ENCODE data around the gene CDH13.

The CDH13 gene

GRCh38 chr16:83095941-83096692, 469.3 kb downstream of the CDH13 start:
- Mint-ChIP-seq H3K4me1 (no peaks in the 10 kb centered on the region), H3K4me3 (no peak overlapping the region), H3K27ac (ENCODE audit: low read depth) (no peak overlapping the region), H3K27me3 (peaks cover 34% of the 10 kb centered on the region), H3K9me3 (peaks cover 7% of the 10 kb centered on the region), H3K36me3 (ENCODE audit: insufficient read depth) (no peaks in the 10 kb centered on the region)
- DNase-seq (ENCODE audit: low spot score in 2 of 2): no peak
- ATAC-seq (replicated peaks; ENCODE audit: extremely low read depth, poor library complexity, severe bottlenecking): no peak

GRCh38 chr16:83098536-83098935, 471.8 kb downstream of the CDH13 start:
- Mint-ChIP-seq H3K9me3 (peaks cover 7% of the 10 kb centered on the region), H3K4me3 (no peak overlapping the region), H3K36me3 (ENCODE audit: insufficient read depth) (no peaks in the 10 kb centered on the region), H3K4me1 (no peaks in the 10 kb centered on the region), H3K27ac (ENCODE audit: low read depth) (no peak overlapping the region), H3K27me3 (peaks cover 50% of the 10 kb centered on the region)
- no peak for ATAC-seq (replicated peaks; ENCODE audit: extremely low read depth, poor library complexity, severe bottlenecking)
- no peak for DNase-seq (ENCODE audit: low spot score in 2 of 2)

- Mint-ChIP-seq H3K36me3 (ENCODE audit: insufficient read depth) (no peaks in the 10 kb centered on the region), H3K9me3 (peaks cover 7% of the 10 kb centered on the region), H3K27ac (ENCODE audit: low read depth) (no peak overlapping the region), H3K4me1 (no peaks in the 10 kb centered on the region), H3K27me3 (peaks cover 42% of the 10 kb centered on the region), H3K4me3 (no peak overlapping the region)
- DNase-seq (ENCODE audit: low spot score in 2 of 2) (no peak), ATAC-seq (replicated peaks; ENCODE audit: extremely low read depth, poor library complexity, severe bottlenecking) (no peak)
These were observed 473.9 kb downstream of the CDH13 start for GRCh38 chr16:83100679-83101078.

GRCh38 chr16:83102336-83102735, 475.6 kb downstream of the CDH13 start:
- no peaks in the 10 kb centered on the region for H3K36me3 Mint-ChIP-seq (ENCODE audit: insufficient read depth)
- H3K4me1 Mint-ChIP-seq: no peaks in the 10 kb centered on the region
- no peak overlapping the region for H3K4me3 Mint-ChIP-seq

GRCh38 chr16:83105279-83106077, 478.7 kb downstream of the CDH13 start:
- H3K4me3 Mint-ChIP-seq: no peak overlapping the region
- DNase-seq (ENCODE audit: low spot score in 2 of 2) (no peak), ATAC-seq (replicated peaks; ENCODE audit: extremely low read depth, poor library complexity, severe bottlenecking) (no peak)
- no peaks in the 10 kb centered on the region for H3K36me3 Mint-ChIP-seq (ENCODE audit: insufficient read depth)
- peaks cover 69% of the 10 kb centered on the region for H3K27me3 Mint-ChIP-seq
- H3K4me1 Mint-ChIP-seq: no peaks in the 10 kb centered on the region
- no peak overlapping the region for H3K27ac Mint-ChIP-seq (ENCODE audit: low read depth)
- no peaks in the 10 kb centered on the region for H3K9me3 Mint-ChIP-seq

More at GRCh38 chr16:83102336-83102735, 475.6 kb downstream of the CDH13 start:
- H3K27ac Mint-ChIP-seq (ENCODE audit: low read depth): no peak overlapping the region
- ATAC-seq (replicated peaks; ENCODE audit: extremely low read depth, poor library complexity, severe bottlenecking) (no peak), DNase-seq (ENCODE audit: low spot score in 2 of 2) (no peak)
- peaks cover 7% of the 10 kb centered on the region for H3K9me3 Mint-ChIP-seq
- H3K27me3 Mint-ChIP-seq: peaks cover 40% of the 10 kb centered on the region

GRCh38 chr16:83109490-83110125, 482.8 kb downstream of the CDH13 start:
- no peaks in the 10 kb centered on the region for H3K9me3 Mint-ChIP-seq
- no peak overlapping the region for H3K27ac Mint-ChIP-seq (ENCODE audit: low read depth)
- H3K27me3 Mint-ChIP-seq: peaks cover 47% of the 10 kb centered on the region
- ATAC-seq (replicated peaks; ENCODE audit: extremely low read depth, poor library complexity, severe bottlenecking) (no peak), DNase-seq (ENCODE audit: low spot score in 2 of 2) (no peak)
- no peaks in the 10 kb centered on the region for H3K36me3 Mint-ChIP-seq (ENCODE audit: insufficient read depth)
- H3K4me3 Mint-ChIP-seq: no peak overlapping the region
- H3K4me1 Mint-ChIP-seq: no peaks in the 10 kb centered on the region

GRCh38 chr16:83110269-83110668, 483.5 kb downstream of the CDH13 start:
- Mint-ChIP-seq H3K27me3 (peaks cover 43% of the 10 kb centered on the region), H3K36me3 (ENCODE audit: insufficient read depth) (no peaks in the 10 kb centered on the region), H3K9me3 (no peaks in the 10 kb centered on the region), H3K4me1 (no peaks in the 10 kb centered on the region), H3K27ac (ENCODE audit: low read depth) (no peak overlapping the region), H3K4me3 (no peak overlapping the region)
- ATAC-seq (replicated peaks; ENCODE audit: extremely low read depth, poor library complexity, severe bottlenecking) (no peak), DNase-seq (ENCODE audit: low spot score in 2 of 2) (no peak)

- Mint-ChIP-seq H3K27ac (ENCODE audit: low read depth) (no peak overlapping the region), H3K4me3 (no peak overlapping the region), H3K4me1 (no peaks in the 10 kb centered on the region), H3K27me3 (peaks cover 30% of the 10 kb centered on the region), H3K36me3 (ENCODE audit: insufficient read depth) (no peaks in the 10 kb centered on the region), H3K9me3 (no peaks in the 10 kb centered on the region)
- ATAC-seq (replicated peaks; ENCODE audit: extremely low read depth, poor library complexity, severe bottlenecking): no peak
- DNase-seq (ENCODE audit: low spot score in 2 of 2): no peak
These were observed 486.5 kb downstream of the CDH13 start for GRCh38 chr16:83113317-83113716.

GRCh38 chr16:83113811-83114210, 487.0 kb downstream of the CDH13 start:
- ATAC-seq (replicated peaks; ENCODE audit: extremely low read depth, poor library complexity, severe bottlenecking): no peak
- no peaks in the 10 kb centered on the region for H3K4me1 Mint-ChIP-seq
- H3K36me3 Mint-ChIP-seq (ENCODE audit: insufficient read depth): no peaks in the 10 kb centered on the region
- H3K27me3 Mint-ChIP-seq: peaks cover 25% of the 10 kb centered on the region
- no peak overlapping the region for H3K27ac Mint-ChIP-seq (ENCODE audit: low read depth)
- no peak overlapping the region for H3K4me3 Mint-ChIP-seq
- no peaks in the 10 kb centered on the region for H3K9me3 Mint-ChIP-seq
- DNase-seq (ENCODE audit: low spot score in 2 of 2): no peak

- Mint-ChIP-seq H3K9me3 (no peaks in the 10 kb centered on the region), H3K4me1 (no peaks in the 10 kb centered on the region), H3K36me3 (ENCODE audit: insufficient read depth) (no peaks in the 10 kb centered on the region), H3K27ac (ENCODE audit: low read depth) (no peak overlapping the region), H3K27me3 (peaks cover 11% of the 10 kb centered on the region), H3K4me3 (no peak overlapping the region)
- DNase-seq (ENCODE audit: low spot score in 2 of 2): no peak
- no peak for ATAC-seq (replicated peaks; ENCODE audit: extremely low read depth, poor library complexity, severe bottlenecking)
These were observed 488.9 kb downstream of the CDH13 start for GRCh38 chr16:83115491-83116232.

- H3K27ac Mint-ChIP-seq (ENCODE audit: low read depth): no peak overlapping the region
- H3K36me3 Mint-ChIP-seq (ENCODE audit: insufficient read depth): no peaks in the 10 kb centered on the region
- H3K4me3 Mint-ChIP-seq: no peak overlapping the region
- peaks cover 11% of the 10 kb centered on the region for H3K27me3 Mint-ChIP-seq
- no peak for DNase-seq (ENCODE audit: low spot score in 2 of 2)
- no peak for ATAC-seq (replicated peaks; ENCODE audit: extremely low read depth, poor library complexity, severe bottlenecking)
- no peaks in the 10 kb centered on the region for H3K4me1 Mint-ChIP-seq
- H3K9me3 Mint-ChIP-seq: no peaks in the 10 kb centered on the region
These were observed 489.6 kb downstream of the CDH13 start for GRCh38 chr16:83116274-83116892.

- Mint-ChIP-seq H3K4me1 (no peaks in the 10 kb centered on the region), H3K27ac (ENCODE audit: low read depth) (no peak overlapping the region), H3K4me3 (no peak overlapping the region), H3K36me3 (ENCODE audit: insufficient read depth) (no peaks in the 10 kb centered on the region), H3K9me3 (no peaks in the 10 kb centered on the region), H3K27me3 (no peaks in the 10 kb centered on the region)
- ATAC-seq (replicated peaks; ENCODE audit: extremely low read depth, poor library complexity, severe bottlenecking) (no peak), DNase-seq (ENCODE audit: low spot score in 2 of 2) (no peak)
These were observed 491.0 kb downstream of the CDH13 start for GRCh38 chr16:83117810-83118209.
